Hematopoietic multipotent progenitor cell treated with erythropoietin and hydrocortisone succinate and interleukin-3 and kit ligand, for 8 days (in vitro differentiated cells): ENCODE measurements around the gene SH3RF3.
A peak's percentile ranks its signal among the peaks of the same experiment; 100 is the strongest.
"Not testable (repeated sequence)": the region's sequence is repeated elsewhere in the genome, so short reads cannot be mapped to it uniquely, and the experiment has no call there.

Experiments used
- DNase-seq: peaks from one replicate; pipeline ENCODE4 v3.0.0-alpha.2; 2015

SH3RF3 gene

DNA sequence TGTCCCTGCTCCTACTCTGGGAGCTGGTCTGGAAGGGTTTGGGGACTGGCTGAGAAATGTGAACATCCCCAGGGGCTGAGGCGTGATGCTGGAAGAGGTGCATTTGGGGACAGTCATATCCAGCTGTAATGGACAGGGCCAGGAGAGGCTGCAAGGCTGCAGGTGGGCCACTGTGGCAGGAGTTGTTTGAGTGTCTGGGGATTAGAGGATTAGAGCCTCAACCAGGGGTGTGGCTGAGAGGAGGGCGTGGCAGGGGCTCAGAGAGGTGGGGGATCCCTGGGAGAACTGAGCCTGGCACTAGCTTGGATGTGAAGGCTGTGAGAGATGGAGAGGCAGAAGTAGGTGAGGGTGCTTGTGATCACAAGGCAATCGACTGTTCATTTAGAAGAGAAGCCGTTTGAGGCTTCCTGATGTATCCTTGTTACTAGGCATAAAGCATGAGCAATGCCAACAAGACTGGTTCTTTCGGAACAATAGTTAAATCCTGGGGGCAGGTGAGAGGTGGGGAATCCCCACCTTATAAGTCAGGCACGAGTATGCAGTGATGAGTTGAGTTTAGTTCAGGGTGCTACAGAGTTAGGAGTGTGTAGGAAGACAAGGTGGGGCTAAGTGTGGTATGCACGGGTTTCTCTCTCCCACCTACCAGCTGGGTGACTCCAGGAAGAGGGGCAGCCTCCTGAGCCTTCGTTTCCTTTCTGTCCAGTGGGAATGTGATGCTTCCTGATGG, 31.9 kb downstream of the SH3RF3 start:
- DNase-seq = no peak

DNA sequence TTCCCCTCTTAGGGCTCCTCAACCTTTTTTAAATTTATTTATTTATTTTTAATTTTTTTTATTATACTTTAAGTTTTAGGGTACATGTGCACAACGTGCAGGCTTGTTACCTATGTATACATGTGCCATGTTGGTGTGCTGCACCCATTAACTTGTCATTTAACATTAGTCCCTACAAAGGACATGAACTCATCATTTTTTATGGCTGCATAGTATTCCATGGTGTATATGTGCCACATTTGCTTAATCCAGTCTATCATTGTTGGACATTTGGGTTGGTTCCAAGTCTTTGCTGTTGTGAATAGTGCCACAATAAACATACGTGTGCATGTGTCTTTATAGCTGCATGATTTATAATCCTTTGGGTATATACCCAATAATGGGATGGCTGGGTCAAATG, 33.4 kb downstream of the SH3RF3 start:
- DNase-seq = not testable (repeated sequence)

DNA sequence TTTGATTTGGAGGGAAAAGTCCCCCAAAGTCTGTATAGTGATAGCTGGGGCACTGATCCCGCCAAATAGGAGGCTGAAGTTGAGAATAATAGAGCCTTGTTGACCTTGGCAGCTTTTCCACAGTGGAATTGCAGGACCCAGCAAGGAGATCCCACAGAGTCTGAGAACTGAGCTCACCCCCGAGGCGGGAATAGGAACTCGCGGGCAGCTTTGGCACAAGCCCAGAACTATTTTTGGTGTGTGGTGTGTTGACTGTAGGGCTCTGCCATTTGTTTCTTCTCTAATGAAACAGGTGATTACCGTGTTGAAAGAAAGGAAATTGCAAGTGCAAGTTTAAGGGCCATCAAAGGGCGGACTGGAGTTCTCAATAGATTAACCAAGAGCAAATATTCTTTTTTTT, 34.0 kb downstream of the SH3RF3 start:
- DNase-seq = no peak

DNA sequence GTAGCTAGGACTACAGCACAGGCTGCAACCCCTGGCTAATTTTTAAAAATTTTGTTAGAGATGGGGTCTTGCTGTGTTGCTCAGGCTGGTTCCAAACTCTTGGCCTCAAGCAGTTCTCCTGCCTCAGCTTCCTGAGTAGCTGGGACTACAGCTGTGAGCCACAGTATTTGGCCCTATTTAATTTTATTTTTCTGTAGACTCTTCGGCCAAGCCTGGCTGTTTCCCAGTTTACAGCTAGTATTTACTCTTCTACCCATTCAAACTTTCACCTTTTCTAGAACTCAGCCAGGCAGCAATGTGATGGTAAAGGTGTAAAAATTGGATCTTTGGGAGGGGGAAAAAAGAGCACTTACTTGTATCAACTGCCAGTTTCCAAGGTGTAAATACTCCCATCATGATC, 35.3 kb downstream of the SH3RF3 start:
- DNase-seq = no peak

DNA sequence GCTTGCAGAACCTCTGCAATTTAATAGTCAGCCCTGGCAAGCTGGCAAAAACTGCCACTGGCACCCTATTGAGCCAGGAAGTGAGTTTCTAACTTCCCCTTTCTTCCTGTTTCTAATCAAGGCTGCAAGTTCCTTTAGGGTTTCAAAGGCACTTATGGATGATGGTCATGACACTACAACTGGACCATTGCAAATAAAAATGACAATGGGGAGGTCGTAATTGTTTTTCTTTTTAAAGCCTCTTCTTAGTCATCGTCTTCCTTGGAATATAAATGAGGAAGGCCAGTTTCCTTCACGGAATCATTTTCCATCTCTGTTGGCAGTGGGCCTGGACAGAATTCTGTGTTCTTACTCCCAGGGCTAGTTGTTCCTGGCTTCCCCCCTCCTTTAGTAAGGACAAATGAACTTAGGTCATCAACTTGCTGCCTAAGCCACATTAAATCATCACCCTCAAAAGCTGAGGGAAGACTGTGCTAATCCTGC, 35.8 kb downstream of the SH3RF3 start:
- DNase-seq = no peak

DNA sequence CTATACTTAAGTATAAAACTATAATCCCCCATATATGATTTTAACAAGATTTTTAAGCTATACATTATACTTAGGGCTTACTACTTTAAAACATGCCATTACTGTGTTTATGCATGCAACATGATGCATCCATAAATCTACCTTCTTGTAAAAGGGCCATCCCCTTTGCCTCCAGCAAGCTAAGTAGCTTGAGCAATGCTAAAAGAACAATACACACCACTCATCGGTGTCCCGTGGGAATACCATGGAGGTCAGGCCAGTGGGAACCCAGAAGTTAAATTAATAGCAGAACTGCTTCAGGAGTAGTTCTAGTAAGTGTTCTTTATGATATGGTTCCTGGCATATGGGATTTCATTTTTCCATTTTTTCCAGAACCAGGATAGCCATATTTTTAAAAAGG, 37.8 kb downstream of the SH3RF3 start:
- no peak for DNase-seq

DNA sequence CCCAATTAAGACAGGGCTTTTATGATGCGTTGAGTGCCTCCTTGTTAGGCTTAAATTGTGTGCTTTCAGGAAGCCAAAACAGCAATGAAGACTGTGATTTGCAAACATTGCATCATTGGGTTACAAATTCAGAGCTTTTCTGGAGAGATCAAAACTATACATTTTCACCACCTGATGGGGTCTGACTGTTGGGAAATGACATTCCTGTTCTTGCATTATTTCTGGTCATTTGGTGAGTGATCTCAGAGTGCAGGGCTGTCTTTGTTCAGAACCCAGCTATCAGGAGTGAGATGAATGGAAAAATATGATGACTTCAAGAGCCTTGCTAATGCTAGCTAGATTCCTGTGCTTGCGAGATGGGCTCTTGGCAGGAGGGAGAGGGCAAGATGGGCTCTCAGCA, 39.1 kb downstream of the SH3RF3 start:
- no peak for DNase-seq

DNA sequence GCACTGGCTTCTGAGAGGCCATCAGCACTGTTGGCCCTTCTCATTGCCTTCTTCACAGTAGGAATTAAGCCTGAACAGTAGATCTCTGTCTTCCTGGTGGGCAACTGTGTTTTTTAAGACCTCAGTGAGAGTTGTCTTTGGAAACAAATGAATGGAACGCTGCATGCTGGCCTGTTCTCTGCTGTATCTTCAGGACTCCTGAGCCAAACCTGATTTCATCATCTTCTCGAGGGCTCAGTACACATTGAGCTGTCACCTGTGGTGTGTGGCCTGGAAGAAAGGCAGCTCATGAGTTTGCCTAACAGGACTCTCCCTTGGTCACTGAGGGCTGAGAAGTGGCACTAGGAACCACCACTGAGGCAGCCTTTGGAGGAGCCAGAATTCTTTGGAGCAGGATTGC, 39.7 kb downstream of the SH3RF3 start:
- no peak for DNase-seq

DNA sequence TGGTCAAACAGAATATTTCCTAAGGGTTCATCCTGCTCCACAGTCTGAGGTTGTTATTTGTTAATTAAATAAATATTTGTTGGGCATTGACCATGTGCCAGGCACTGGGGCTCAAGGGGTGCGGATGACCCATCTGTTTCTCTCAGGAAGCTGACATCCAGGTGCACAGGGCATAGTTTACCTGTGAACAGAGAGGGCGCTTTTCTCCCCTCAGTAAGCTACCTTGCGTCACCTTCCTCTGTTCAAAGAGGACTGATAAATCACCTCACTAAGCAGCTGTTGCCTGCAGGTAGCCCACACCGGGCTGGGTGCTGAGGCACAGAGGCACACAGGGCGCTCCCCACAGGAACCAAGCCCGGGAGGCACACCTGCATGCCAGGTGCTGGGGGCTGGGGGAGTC, 41.6 kb downstream of the SH3RF3 start:
- DNase-seq = no peak

DNA sequence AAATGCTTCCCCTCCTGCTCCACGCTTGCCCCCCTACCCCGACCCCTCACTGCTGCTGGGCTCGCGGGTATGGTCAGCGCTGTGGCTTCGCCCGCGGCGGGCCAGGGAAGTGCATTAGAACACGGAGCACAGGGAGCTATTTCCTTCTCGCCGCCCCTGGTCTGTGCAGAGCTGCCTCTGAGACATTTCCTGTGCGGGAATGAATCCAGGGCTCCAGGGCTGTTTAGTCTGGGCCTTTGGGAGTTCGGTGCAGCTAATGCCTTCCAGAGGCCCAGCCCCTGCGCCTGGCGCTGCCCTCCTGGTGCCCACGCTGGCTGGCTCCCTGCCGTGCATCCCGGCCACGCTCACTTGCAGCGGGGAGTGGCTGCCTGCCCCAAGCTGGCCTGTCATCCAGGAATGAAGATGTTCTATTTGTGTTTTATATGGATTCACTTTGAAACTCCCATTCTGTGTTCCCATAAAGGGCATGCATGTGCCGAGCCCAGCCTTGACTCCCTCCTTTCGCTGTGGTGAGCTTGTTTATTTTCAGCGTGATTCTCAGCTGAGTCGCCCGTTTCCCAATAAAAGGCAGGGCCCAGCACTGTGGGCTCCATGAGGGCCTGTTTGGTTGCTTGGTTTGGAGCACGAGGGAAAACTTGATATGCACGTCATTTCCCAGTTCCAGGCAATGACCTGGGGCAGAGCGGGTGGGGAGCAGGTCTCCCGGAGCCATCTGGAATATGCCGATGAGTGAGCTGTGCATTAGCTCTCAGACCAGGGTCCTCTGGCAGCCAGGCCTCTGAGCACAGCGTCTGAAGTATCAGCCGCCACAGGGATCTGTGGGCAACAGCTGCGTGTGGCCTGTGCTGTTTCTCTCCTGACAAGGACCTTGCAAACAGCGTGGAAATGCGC, 42.7 kb downstream of the SH3RF3 start:
- DNase-seq = no peak

DNA sequence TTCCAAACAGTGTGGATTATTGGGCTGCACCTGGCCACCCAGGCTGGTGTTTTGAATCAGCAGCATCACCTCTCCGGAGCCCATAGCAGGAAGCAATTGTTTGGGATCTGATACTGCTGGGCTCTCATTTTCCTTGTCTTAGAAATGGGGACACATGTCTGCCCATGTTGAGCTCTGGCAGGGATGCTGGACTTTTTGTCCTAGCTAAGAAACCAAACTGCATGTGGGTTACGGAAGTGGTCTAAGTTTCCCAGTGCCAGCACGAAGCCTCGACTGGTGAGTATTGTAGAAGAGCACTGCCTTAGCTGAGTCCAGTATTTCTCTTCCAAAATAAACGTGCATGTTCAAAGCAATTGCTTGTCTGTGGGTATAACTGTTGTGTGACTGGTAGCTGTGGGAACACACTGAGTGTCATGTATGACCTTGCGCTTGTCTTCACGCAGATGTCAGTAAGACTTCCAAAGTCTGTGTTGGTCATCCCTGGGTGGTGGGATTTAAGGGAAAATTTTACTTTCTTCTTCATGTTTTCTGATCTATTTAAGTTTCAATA, 43.6 kb downstream of the SH3RF3 start:
- DNase-seq = no peak

DNA sequence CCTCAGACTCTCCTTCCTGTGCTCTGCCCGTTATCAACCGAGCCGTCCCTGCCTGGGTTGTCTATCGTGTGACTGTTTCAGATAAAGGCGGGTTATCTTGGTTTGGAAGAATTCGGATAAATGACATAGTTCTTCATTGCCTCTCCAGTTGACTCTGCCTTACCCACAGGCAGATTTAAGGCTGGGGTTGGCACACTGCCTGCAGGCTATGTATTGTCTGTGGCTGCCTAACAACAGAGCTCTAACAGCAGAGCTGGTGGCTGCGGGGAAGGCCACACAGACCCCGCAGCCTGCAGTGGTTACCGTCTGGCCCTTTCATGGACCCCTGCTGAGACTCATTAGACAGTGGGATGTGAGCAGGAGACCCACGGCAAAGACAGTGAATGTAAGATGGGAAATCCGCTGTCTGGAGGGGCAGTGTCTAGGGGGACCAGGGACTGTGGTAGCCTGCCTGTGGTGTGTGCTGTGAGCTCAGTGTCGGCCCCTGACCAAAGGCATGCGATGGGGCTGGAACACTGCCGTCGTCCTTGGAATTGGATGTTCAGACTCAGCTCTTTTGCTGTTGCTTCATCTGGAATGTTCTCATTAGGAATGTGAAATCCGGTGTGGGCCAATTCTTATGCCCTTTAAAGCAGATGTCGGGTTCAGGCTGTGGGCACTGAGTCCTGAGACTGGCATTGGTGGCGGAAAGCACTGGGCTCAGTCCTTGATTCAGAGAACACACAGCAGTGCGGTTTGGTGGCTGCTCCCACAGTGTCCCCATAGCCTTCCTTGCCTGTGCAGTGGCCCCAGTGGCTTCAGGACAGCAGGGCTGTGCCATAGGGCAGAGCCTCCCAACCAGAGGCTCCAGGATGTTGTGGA, 44.5 kb downstream of the SH3RF3 start:
- DNase-seq = peak; percentile 74

DNA sequence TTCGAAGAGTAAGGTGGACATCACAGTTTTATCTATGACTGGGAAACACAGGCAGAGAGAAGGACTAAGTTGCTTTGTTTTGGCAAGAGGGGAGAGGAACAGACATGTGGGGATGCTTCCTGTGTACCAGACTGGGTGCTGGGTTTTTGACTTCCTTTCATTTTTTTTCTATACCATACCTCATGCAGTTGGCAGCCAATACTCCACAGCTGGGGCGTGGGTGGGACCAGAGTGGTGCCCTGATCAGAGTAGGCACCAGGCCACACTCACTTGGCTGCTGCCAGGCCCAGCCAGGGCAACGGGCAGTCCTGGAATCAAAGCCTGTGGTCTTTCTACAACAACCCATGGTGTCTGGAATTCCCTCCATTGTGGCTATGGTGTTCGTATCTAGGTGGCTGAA, 45.2 kb downstream of the SH3RF3 start:
- no peak for DNase-seq

DNA sequence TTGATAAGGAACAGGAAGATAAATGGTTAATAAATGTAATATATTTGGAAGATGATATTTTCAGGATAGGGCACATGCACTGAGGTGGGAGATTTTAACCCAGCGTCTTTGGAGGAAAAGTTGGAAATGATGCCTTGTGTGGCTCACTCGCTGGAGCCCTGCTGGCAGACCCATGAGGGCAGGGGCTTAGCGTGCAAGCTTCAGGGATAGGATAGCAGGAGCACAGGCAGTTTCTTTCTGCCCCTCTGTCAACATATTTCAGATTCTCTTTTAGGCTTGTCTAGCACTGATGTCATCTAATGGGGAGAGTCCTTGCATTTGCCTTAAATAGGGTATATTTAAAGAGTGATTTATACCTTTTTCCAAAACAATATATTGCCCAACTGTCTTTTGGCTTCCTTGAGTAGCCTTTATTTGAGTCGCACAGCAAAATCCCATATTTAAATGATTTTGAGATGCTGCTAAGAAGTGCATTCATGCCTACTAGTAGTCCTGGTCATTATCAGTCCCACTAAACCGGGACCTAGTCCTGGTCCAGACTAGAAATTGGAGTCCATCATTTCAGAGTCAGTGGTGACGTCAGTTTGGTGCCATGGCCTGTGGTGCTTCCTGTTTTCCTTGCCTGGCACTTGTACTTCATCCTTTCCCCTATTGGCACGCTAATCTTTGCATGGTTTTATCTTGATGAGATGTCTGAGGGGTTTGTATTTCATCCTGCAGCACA, 45.8 kb downstream of the SH3RF3 start:
- no peak for DNase-seq

DNA sequence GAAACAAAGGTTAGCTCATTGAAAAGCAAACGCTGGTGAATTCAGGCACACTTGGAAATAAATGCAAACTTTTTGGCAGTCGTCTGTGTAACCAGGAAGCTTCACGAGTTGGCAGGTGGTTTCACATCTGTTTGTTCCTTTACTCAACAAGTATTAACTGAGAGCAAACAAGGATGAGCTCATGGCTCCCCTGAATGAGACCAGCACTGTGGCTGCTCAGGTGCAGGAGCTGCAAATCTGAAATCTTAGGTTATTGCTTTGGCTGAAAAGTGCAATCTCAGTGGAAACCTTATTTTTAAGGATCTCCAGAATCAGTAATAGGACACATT, 46.3 kb downstream of the SH3RF3 start:
- no peak for DNase-seq

DNA sequence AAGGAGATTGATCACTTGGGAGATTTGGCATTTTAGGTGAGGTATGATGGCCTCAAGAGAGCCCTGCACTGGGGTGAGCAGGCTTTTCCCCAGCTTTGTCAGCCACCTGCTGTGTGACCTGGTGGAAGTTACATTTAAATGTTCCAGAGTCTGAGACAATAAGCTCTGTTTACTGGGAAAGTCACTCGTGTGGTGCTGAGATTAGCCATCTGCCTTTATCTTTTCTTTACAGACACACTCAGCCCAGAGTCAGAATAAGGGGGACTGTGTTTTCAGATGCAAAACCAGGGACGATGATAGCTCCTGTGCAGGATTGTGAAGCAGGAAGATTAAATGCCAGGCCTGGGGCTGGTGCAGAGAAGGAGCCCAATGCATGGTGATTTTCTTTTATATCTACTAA, 47.9 kb downstream of the SH3RF3 start:
- DNase-seq = peak; percentile 65

DNA sequence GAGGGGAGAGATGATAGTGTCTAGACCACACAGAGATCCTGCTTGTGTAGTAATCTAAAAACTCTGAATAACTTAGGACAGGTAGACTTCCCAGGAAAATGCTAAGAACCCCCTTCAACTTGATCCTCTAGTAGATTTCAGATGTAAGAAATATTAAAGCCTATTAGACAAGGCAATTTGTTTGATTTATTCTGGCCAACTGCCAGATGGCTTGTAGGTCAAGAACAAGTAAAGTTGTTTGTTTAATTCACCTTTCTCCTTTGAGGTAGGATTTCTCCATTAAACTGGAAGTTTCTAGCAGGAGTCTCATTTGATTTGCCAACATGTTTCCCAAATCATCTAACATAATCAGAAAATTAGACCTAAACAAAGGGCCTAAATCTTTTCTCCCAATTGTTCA, 48.6 kb downstream of the SH3RF3 start:
- DNase-seq = no peak

DNA sequence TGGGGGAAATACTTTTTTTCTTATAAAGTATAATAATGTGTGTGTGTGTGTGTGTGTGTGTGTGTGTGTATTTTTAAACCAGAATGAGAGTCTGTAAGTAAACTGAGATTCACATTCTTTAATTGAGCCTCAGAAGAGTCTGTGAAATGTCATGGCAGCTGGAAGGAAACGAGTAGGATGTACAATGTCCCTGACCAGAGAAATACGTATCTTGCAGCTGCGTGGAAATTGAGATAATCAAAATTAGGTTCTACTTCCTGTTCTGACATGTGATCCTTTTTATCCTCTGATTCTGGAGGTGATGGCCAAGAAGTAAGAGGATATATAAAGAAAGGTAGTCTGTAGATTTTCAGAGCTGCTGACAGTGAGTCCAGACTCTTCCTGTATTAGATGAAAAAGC, 50.0 kb downstream of the SH3RF3 start:
- no peak for DNase-seq

DNA sequence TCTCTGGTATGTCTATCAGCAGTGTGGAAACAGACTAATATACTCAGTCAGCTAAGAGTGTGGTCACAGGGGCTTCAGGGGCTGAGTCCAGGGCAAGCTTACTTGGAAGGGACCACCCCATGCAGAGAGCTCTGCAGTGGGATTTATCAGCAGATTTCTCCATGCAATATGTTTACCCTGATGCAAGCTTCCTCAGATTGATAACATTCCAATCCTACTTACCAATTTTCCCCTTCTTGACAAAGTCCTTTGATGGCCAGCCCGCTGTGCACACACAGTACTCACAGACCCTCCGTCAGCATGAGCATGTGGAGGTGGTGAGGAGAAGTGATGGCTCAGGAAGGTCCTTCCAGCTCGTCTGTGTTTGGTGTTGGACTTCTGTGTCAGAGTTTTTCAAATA, 51.8 kb downstream of the SH3RF3 start:
- no peak for DNase-seq

DNA sequence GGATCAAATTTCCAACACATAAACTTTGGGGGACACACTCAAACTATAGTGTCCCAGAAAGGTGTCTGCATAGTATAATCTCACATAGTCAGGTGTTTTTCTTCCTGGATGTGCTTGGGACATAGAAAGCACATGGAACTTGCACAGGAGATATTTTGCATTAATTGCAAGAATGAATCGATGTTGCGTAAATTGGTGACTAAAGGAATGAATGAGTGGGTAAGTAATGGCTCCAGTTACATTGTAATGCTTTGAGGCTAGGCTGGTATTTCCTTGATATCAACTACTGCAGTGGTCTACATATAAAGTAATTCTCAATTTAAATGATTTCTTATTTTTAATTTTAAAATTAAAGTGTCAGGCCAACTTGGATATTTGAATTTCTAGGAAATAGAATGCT, 53.4 kb downstream of the SH3RF3 start:
- no peak for DNase-seq

DNA sequence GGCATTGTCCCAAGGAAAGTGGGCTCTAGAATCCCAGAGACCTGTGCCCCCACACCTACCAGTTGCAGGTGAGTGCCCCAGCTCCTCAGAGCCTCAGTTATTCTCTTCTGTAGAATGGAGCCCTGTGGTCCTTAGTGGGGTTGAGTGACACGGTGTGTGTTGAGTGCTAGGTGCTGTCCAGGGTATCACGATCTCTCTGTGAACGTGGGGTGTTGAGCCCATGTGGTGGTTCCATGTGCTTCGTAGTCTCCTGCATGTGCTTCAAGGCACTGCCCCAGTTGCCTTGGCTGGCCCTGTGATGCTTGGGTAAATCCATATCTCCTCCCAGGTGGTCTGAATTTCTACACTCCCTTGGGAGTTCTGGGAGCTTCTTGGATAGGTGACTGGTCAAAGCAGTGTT, 54.9 kb downstream of the SH3RF3 start:
- DNase-seq = no peak

DNA sequence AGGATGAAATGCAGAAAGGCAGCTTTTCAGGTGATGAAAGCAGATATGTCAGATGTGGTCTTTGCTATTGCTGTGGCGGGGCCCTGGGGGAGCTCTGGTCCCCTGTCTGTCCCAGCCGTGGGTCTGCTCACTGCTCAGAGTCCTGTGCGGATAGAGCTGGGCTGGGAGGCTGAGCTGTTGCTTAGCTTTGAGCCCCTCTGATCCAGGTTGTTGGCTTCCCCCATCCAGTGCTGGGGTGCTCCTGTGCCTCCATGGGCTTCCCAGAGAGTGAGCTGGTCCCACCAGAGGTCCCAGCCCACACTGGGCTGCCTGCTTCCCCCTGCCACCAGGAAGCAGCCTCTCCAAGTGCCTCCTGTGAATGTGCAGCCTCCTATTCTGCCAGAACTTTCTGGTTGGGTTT, 55.4 kb downstream of the SH3RF3 start:
- DNase-seq = no peak

DNA sequence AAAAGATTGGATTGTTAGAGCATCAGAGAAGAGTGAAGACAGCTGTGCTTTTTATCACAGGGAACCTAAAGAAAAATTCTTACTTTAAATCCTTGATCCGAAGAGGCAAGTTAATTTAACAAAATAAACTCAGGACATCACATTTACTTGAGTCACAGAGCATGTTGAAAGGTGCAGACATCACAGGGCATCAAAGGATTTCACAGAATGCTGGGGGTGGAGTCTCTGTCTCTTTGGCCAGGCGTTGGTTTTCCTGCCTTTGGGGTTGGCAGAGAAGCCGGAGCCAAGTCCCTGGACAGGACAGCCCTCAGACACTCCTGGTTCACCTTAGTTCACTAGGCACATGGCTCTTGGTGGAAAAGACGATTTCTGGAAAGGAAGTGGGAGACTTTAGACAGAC, 56.3 kb downstream of the SH3RF3 start:
- no peak for DNase-seq
